HG03097 (cell line): ENCODE data around the gene VCX2.
"Not testable (repeated sequence)": the region's sequence is repeated elsewhere in the genome, so short reads cannot be mapped to it uniquely, and the experiment has no call there.

Experiments used
- ATAC-seq: cut with Tn5 transposase; IDR thresholded peaks from one replicate; pipeline ENCODE4 v1.9.1; 2021; ENCODE audit not compliant: unreplicated experiment, low FRiP score

VCX2 gene

GRCh38 chrX:8125566-8125965 is 45.5 kb downstream of the VCX2 start:
- ATAC-seq, result no peak

GRCh38 chrX:8122538-8122937 is 48.5 kb downstream of the VCX2 start:
- no peak for ATAC-seq

- not testable (repeated sequence) for ATAC-seq
Observed at GRCh38 chrX:8121391-8121790, 49.7 kb downstream of the VCX2 start.
